Tongue (tissue), 2 donors: ENCODE results near the gene TRABD2A. TPM values are rescaled to one million over a fixed set of nuclear protein-coding genes. Genes with fewer than 3 reads are reported as not detected.
"Not testable (repeated sequence)": the region's sequence is repeated elsewhere in the genome, so short reads cannot be mapped to it uniquely, and the experiment has no call there.

Experiments
- DNase-seq: peaks from one replicate; pipeline ENCODE4 v3.0.0-alpha.2; 2015
- total RNA-seq: library from RNA; depleted of rRNA; stranded (reverse); fragments of >200 nt; gene quantifications from one replicate; pipeline ENCODE4 v1.2.3, GENCODE V29; 2014

TRABD2A gene
- not detected for total RNA-seq

GRCh38 chr2:84880645-84881521 lies at the start of gene TRABD2A:
TSS of gene TRABD2A (minus strand) at chr2:84881084. CDS start at chr2:84881039, 45 bp downstream.
- DNase-seq: no peak

GRCh38 chr2:84927275-84927627 lies 46.4 kb upstream of the TRABD2A start:
- DNase-seq: no peak

GRCh38 chr2:84925724-84926376 lies 45.0 kb upstream of the TRABD2A start:
- peak; percentile 95 for DNase-seq

- no peak for DNase-seq
Measured at GRCh38 chr2:84925336-84925723, 44.4 kb upstream of the TRABD2A start.

GRCh38 chr2:84924173-84925106 lies 43.6 kb upstream of the TRABD2A start:
- DNase-seq: peak; percentile 18

- DNase-seq: no peak
Measured at GRCh38 chr2:84923009-84923408, 42.1 kb upstream of the TRABD2A start.

- DNase-seq: peak; percentile 66
Measured at GRCh38 chr2:84919885-84920580, 39.1 kb upstream of the TRABD2A start.

- no peak for DNase-seq
Measured at GRCh38 chr2:84918430-84918829, 37.5 kb upstream of the TRABD2A start.

- DNase-seq: not testable (repeated sequence)
Measured at GRCh38 chr2:84917821-84918220, 36.9 kb upstream of the TRABD2A start.

- DNase-seq: not testable (repeated sequence)
Measured at GRCh38 chr2:84915675-84916074, 34.8 kb upstream of the TRABD2A start.

- no peak for DNase-seq
Measured at GRCh38 chr2:84914334-84914733, 33.5 kb upstream of the TRABD2A start.

- no peak for DNase-seq
Measured at GRCh38 chr2:84912984-84913383, 32.1 kb upstream of the TRABD2A start.

GRCh38 chr2:84911135-84911678 lies 30.3 kb upstream of the TRABD2A start:
- DNase-seq: no peak

GRCh38 chr2:84908948-84909713 lies 28.2 kb upstream of the TRABD2A start:
- DNase-seq: no peak

- peak; percentile 81 for DNase-seq
Measured at GRCh38 chr2:84906900-84907714, 26.2 kb upstream of the TRABD2A start.

- DNase-seq: no peak
Measured at GRCh38 chr2:84906108-84906899, 25.4 kb upstream of the TRABD2A start.

GRCh38 chr2:84905181-84906107 lies 24.6 kb upstream of the TRABD2A start, which contains the start of gene TMSB10:
TSS of gene TMSB10 (plus strand) at chr2:84905656.
- peak; percentile 94 for DNase-seq

- peak; percentile 87 for DNase-seq
Measured at GRCh38 chr2:84904717-84905174, 23.9 kb upstream of the TRABD2A start.
